OCI-LY1 (cell line): ENCODE results near the gene OR4D10.

ENCODE experiments used
- H2AFZ ChIP-seq: fragments of 200-600 bp; sonication (generic), shearing (Covaris generic); 2 replicates; pipeline ENCODE4 v1.6.0; 2014; ENCODE audit warnings: antibody characterized with exemption, mild to moderate bottlenecking, low read length
- H3F3A ChIP-seq: fragments of 200-600 bp; sonication (generic), shearing (Covaris generic); 2 replicates; pipeline ENCODE4 v1.6.0; 2014; ENCODE audit warnings: mild to moderate bottlenecking, antibody characterized with exemption, low read length, moderate library complexity; ENCODE audit not compliant: insufficient read depth
- H3K27ac ChIP-seq: fragments of 200-600 bp; sonication (generic); 2 replicates; pipeline ENCODE4 v1.5.1; 2014; ENCODE audit warnings: low read length, mixed run types, mild to moderate bottlenecking, low read depth; ENCODE audit not compliant: poor library complexity, severe bottlenecking
- H3K27me3 ChIP-seq: fragments of 200-600 bp; sonication (generic); 2 replicates; pipeline ENCODE4 v1.6.0; 2014; ENCODE audit warnings: antibody characterized with exemption, mild to moderate bottlenecking, low read length, moderate library complexity; ENCODE audit not compliant: insufficient read depth
- H3K36me3 ChIP-seq: fragments of 200-600 bp; sonication (generic); 2 replicates; pipeline ENCODE4 v1.6.1; 2014; ENCODE audit warnings: mild to moderate bottlenecking, antibody characterized with exemption, low read length, moderate library complexity, mixed read lengths; ENCODE audit not compliant: insufficient read depth
- H3K4me1 ChIP-seq: fragments of 200-600 bp; sonication (generic); 2 replicates; pipeline ENCODE4 v1.5.1; 2014; ENCODE audit warnings: mild to moderate bottlenecking, low read length, moderate library complexity; ENCODE audit not compliant: insufficient read depth, severe bottlenecking
- H3K4me2 ChIP-seq: fragments of 200-600 bp; sonication (generic), shearing (Covaris generic); 2 replicates; pipeline ENCODE4 v1.6.1; 2014; ENCODE audit warnings: low read length
- H3K4me3 ChIP-seq: fragments of 200-600 bp; sonication (generic); 2 replicates; pipeline ENCODE4 v1.5.1; 2014; ENCODE audit warnings: low read length, low read depth, mild to moderate bottlenecking, mixed read lengths; ENCODE audit not compliant: poor library complexity, severe bottlenecking
- H3K79me2 ChIP-seq: fragments of 200-600 bp; shearing (Covaris generic); 2 replicates; pipeline ENCODE4 v1.6.1; 2016; ENCODE audit warnings: mixed run types, low read length, mixed read lengths; ENCODE audit not compliant: insufficient read depth
- H3K9ac ChIP-seq: fragments of 200-600 bp; sonication (generic), shearing (Covaris generic); 2 replicates; pipeline ENCODE4 v1.6.1; 2014; ENCODE audit warnings: mild to moderate bottlenecking, low read length, mixed read lengths
- H3K9me2 ChIP-seq: fragments of 200-600 bp; sonication (generic), shearing (Covaris generic); 2 replicates; pipeline ENCODE4 v1.6.1; 2014; ENCODE audit warnings: low read depth, mild to moderate bottlenecking, low read length, mixed read lengths
- H3K9me3 ChIP-seq: fragments of 200-600 bp; shearing (Covaris generic); 2 replicates; pipeline ENCODE4 v1.6.1; 2014; ENCODE audit warnings: low read length, mixed read lengths
- H4K20me1 ChIP-seq: fragments of 200-600 bp; sonication (generic), shearing (Covaris generic); 2 replicates; pipeline ENCODE4 v1.6.0; 2016; ENCODE audit warnings: mild to moderate bottlenecking, low read length; ENCODE audit not compliant: insufficient read depth
- CTCF ChIP-seq: fragments of 200-600 bp; sonication (generic), shearing (Covaris generic); IDR thresholded peaks from 2 replicates; pipeline ENCODE4 v1.5.1; 2017; ENCODE audit warnings: mild to moderate bottlenecking, antibody characterized with exemption, low read length, moderate library complexity, mixed read lengths
- EZH2 ChIP-seq: fragments of 200-600 bp; sonication (generic), shearing (Covaris generic); IDR thresholded peaks from 2 replicates; pipeline ENCODE4 v1.8.0; 2017; ENCODE audit warnings: borderline replicate concordance, mixed run types, mild to moderate bottlenecking, antibody characterized with exemption, low read length, moderate library complexity, mixed read lengths

OR4D10 gene

GRCh38 chr11:59520741-59521140 is 47.6 kb downstream of the OR4D10 start:
- H3K4me3 ChIP-seq, result no peak overlapping the region
- H4K20me1 ChIP-seq, result no peaks in the 10 kb centered on the region
- no peaks in the 10 kb centered on the region for H3F3A ChIP-seq
- H3K9me2 ChIP-seq, result no peaks in the 10 kb centered on the region
- no peaks in the 10 kb centered on the region; the same call in 1 of the 2 replicates for H3K27me3 ChIP-seq
- TF ChIP-seq CTCF (no peak), EZH2 (no peak)
- no peaks in the 10 kb centered on the region for H3K79me2 ChIP-seq
- H2AFZ ChIP-seq, result no peak overlapping the region
- no peak overlapping the region for H3K9ac ChIP-seq
- no peak overlapping the region for H3K4me2 ChIP-seq
- H3K27ac ChIP-seq, result no peak overlapping the region
- no peaks in the 10 kb centered on the region for H3K9me3 ChIP-seq
- H3K4me1 ChIP-seq, result no peaks in the 10 kb centered on the region
- no peaks in the 10 kb centered on the region for H3K36me3 ChIP-seq

- no peaks in the 10 kb centered on the region for H3K4me1 ChIP-seq
- no peak overlapping the region for H3K4me3 ChIP-seq
- H3F3A ChIP-seq, result no peaks in the 10 kb centered on the region
- H3K9ac ChIP-seq, result no peak overlapping the region
- no peaks in the 10 kb centered on the region for H3K36me3 ChIP-seq
- TF ChIP-seq EZH2 (no peak), CTCF (no peak)
- H3K27me3 ChIP-seq, result no peaks in the 10 kb centered on the region; the same call in 1 of the 2 replicates
- no peaks in the 10 kb centered on the region for H3K9me2 ChIP-seq
- no peaks in the 10 kb centered on the region for H3K79me2 ChIP-seq
- H2AFZ ChIP-seq, result no peak overlapping the region
- H3K9me3 ChIP-seq, result no peaks in the 10 kb centered on the region
- H4K20me1 ChIP-seq, result no peaks in the 10 kb centered on the region
- no peak overlapping the region for H3K27ac ChIP-seq
- H3K4me2 ChIP-seq, result no peak overlapping the region
These were observed 50.4 kb downstream of the OR4D10 start for GRCh38 chr11:59523541-59523940.

- H3K27ac ChIP-seq, result no peak overlapping the region
- H3K9me2 ChIP-seq, result no peaks in the 10 kb centered on the region
- no peak overlapping the region for H3K9ac ChIP-seq
- no peaks in the 10 kb centered on the region for H4K20me1 ChIP-seq
- no peak overlapping the region for H2AFZ ChIP-seq
- H3K4me3 ChIP-seq, result no peak overlapping the region
- no peaks in the 10 kb centered on the region for H3F3A ChIP-seq
- H3K4me1 ChIP-seq, result no peaks in the 10 kb centered on the region
- no peaks in the 10 kb centered on the region for H3K36me3 ChIP-seq
- H3K9me3 ChIP-seq, result no peaks in the 10 kb centered on the region
- TF ChIP-seq EZH2 (no peak), CTCF (no peak)
- no peak overlapping the region for H3K4me2 ChIP-seq
- no peaks in the 10 kb centered on the region for H3K79me2 ChIP-seq
- H3K27me3 ChIP-seq, result no peaks in the 10 kb centered on the region
These were observed 55.6 kb downstream of the OR4D10 start for GRCh38 chr11:59528711-59529110.
